Activated CD8-positive, alpha-beta memory T cell treated with anti-CD3 and anti-CD28 coated beads for 24 hours (primary cell): ENCODE measurements around the gene NDRG4.

Experiments
- DNase-seq: peaks from one replicate; pipeline ENCODE4 v3.0.0-alpha.2; 2020

The NDRG4 gene

DNA sequence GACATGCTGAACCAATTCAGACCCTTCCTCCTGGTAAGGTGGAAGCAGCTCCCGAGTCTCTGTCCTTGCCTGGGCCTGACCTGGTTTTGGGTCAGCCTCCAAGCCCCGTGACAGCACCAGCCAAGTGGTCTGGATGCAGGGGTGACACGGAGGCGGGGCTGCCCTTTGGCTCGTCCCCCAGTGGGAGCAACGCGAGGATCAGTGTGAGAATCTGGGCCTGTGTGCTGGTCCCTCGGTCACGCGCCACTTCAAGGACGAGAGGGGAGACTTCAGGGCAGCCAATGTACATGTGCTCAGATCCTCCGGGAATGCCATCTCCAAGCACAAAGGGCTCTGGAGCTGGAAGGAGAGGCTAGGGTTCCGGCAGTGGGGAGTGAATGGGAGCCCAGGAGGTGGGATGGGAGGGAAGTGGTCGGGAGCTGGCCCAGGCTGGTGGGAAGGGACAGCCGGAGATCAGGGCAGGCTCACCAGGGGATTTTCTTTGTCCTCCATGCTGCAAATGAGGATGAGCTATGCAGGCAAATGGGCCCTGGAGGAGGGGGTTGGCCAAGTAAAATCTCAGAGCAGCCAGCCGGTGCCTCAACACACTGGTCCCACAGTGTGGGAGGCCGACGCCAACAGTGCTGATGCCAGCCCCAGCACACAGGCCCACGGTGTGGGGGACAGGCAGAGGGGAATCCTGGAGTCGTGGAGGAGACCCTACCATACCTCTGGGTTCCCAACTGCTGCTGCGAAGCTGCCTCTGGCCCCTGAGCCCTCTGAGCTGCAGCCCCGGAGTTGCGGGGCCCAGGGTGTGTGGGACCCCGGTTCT is 4.2 kb upstream of the NDRG4 start:
- DNase-seq, result no peak

DNA sequence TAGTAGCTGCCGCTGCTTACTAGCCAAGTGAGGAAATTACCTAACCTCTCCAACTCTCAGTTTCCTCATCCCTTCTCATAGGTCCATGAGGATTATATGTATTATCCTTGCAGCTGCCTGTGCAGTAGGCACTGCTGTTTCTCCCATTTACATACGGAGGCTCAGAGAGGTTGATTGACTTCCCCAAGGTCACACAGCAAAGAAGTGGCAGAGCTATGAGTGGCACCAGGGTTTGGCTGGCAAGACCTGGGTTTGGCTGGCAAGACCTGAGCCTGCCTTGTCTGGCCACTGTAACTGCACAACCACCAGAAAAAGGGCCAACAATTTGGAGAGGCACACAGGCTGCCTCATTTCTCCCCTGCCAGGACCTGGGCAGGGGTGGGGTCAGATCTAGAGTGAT is 2.5 kb upstream of the NDRG4 start:
- no peak for DNase-seq

- DNase-seq, result no peak
Observed at GRCh38 chr16:58497935-58498334, 2.0 kb upstream of the NDRG4 start.

DNA sequence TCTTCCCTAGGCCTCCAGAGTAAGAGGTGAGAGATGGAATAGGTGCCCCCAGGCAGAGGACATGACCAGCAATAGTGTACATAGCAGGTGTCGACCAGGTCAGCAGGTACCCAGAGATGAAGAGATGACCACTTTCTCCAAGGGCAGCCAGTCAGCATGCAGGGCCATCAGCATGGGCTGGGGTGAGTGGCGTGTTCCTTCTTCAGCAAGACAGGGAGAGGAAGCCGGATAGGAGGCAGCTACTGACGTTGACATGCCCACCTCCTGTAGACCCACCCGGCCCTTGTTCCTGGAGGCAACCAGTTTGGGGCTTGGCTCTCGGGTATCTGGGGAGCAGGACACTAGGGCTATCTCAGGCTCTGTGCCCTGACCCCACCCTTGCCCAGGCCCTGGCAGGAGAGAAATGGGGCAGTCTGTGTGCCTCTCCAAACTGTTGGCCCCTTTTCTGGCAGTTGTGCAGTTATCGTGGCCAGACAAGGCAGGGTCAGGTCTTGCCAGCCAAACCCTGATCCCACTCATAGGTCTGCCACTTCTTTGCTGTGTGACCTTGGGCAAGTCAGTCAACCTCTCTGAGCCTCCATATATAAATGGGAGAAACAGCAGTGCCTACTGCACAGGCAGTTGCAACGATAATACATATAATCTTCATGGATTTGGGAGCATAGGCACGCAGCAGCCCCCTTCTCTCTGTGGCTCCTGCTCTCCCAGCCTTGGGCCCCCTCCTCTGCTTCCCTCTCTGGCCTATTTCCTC is 1.4 kb upstream of the NDRG4 start:
- no peak for DNase-seq

DNA sequence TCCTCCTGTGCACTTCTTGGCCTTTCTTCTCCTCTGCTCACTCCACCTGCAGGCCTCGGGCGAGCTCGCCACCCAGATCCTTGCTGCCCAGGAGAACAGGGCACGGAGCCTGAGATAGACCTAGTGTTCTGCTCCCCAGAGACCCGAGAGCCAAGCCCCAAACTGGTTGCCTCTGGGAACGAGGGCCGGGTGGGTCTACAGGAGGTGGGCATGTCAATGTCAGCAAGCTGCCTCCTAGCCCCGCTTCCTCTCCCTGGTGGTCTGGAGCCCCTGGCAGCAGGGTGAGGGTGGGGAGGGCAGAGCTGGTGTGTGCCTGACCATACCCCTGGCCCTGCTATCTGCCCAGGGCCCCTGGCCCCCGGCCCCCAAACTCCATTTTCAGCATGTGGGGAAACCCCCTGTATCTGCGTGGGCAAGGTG is 841 bp upstream of the NDRG4 start:
- DNase-seq, result no peak

DNA sequence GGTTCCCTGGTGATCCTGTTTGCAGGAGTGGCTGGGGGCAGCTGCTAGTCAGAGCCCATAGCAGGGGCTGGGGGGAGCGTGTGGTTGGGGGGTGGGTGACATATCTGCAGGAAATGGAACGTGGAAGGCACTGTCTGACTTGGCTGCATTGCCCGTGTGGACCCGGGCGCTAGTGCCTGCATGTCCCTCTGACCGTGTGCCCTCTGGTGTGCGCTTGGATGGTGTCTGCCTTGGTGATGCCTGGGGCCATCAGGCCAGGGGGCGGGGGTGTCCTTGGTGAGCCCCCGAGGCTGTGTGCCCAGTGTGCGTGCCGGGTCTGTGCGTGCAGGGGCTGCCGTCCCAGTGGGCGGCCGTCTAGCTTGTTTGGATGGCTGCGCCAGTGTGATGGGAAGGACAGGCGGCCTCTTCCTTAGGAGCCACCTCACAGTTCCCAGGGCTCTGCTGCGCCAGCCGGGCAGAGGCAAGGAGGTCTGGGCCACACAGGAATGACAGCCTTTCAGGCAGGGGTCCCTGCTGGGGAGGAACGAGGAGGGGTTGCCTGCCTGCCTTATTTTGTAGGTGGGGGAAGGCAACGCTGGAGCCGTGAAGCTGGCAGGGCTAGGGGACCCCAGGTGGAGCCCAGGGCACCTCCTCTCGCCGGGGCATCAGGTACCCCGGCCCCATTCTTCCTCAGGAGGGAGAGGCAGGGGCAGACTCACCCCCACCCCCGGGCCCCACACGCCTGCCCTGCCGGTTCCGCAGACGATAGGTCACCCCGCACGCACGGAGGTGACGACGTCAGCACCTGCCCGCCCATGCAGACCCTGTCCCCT is 693 bp downstream of the NDRG4 start:
- DNase-seq, result no peak

GRCh38 chr16:58501242-58502131 is 1.5 kb downstream of the NDRG4 start:
- DNase-seq, result peak; percentile 74

- DNase-seq, result no peak
Observed at GRCh38 chr16:58502217-58502921, 2.4 kb downstream of the NDRG4 start.

GRCh38 chr16:58503166-58503862 is 3.4 kb downstream of the NDRG4 start:
- DNase-seq, result no peak

DNA sequence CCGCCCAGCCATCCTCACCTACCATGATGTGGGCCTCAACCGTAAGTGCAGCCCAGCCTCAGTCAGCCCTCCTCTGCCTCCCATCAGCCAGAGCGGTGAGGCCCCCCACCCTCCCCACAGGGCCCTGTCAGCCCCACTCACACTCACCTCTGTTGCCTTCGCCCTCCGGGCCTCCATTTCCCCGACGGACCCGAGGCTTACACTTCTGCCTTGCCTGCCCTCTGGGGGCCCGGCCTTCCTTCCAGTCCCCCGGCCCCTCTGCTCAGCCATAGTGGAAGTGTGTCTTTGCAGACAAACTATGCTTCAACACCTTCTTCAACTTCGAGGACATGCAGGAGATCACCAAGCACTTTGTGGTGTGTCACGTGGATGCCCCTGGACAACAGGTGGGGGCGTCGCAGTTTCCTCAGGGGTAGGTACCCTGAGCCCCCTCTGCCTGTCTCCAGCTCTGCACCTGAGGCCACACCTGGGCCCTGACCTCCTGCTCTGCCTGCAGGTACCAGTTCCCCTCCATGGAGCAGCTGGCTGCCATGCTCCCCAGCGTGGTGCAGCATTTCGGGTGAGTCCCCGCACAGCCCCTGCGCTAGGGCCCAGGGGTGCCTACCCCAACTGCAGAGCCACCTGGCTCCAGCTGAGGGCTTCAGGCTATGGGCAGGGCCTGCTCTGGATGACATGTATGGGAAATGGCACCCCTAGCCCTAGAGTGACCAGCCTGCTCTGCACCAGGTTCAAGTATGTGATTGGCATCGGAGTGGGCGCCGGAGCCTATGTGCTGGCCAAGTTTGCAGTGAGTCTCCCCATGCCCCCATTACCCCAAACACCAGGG is 4.1 kb downstream of the NDRG4 start:
- no peak for DNase-seq

GRCh38 chr16:58506241-58507194 is 6.6 kb downstream of the NDRG4 start:
- peak; percentile 52 for DNase-seq

DNA sequence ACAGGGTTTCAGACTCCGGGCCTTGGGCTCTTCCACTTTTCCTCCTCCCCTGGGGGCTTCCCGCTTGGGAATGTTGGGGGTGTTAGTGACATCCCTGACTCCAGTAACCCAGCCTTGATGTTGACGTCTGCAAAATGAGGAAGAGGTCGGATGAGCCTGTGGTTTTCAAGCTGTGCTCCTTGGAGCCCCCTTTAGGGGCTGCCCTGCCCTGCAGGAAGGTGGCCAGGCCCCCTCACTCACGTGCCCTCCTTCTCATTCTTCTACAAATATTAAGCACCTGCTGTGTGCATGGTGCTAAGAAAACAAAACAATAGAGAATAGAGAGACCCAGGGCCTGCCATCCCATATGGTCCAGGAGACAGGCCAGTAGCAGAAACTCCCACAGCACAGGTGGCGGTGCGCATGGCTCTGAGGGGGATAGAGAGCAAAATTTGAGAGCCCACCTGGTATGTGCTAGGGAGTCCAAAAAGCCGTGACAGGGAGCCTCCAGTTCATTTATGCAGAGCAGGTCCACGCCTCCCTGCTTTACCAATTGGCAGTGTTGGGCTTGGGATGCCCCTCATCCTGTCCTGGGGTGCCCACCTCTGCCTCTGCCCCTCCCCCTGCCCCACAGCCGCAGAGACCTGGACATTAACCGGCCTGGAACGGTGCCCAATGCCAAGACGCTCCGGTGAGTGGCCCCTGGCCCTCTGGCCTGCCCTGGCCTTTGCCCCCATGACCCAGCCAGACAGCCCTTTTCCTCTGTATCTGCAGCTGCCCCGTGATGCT is 7.4 kb downstream of the NDRG4 start:
- DNase-seq, result peak; percentile 38

DNA sequence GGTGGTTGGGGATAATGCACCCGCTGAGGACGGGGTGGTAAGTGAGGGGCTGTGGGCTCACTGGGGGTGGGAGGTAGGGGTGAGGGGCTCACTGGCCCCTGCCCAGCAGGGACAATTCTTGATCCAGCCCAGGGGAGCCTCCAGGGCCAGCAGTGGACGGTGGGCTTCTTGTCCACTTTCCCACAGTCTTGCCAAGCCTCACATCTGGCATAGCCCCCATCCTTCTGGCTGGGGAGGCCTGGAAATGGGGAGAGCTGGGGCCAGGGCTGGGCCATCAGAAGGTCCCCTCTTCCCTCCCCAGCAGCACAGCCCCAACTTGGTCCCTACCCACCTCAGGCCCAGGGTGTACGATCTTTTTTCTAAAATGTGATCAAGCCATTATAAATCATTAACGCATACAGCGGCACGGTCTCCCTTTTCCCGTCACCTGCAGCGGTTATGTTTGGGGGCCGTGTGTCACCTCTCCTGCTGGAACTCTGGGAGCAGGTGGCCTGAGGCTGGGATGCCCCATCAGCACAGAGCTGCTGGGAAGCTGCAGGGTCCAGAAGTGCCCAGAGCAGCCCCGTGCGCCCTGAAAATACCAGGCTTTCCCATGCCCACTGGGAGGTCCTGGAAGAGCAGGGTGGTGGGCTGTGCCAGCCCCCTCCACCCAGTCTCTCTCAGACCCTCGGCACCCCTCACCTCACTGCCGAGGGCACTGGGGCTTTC is 8.2 kb downstream of the NDRG4 start:
- peak; percentile 42 for DNase-seq

DNA sequence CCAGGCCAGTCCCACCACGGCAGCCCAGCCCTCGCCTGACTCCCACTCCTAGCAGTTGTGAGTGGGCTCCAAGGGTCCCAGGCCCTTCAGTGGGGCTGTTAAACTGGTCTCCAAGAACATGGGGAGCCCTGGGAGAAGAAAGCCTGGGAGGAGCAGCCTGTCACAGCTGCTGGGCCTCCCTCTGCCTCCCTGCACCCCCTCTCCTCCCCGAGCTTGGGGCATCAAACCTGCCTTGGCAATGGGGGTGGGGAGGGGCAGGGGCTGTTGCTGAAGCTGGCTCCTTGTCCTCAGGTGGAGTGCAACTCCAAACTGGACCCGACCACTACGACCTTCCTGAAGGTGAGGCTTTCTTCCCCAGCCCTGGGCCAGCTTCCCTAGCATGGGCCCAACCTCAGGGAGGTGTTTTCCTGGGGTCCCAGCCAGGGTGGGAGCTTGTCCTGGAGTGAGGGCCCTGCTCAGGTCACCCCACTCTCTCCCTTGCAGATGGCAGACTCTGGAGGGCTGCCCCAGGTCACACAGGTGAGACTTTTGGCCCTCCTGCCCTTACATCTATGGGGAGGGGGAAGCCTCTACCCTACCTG is 8.8 kb downstream of the NDRG4 start:
- DNase-seq, result peak; percentile 45

DNA sequence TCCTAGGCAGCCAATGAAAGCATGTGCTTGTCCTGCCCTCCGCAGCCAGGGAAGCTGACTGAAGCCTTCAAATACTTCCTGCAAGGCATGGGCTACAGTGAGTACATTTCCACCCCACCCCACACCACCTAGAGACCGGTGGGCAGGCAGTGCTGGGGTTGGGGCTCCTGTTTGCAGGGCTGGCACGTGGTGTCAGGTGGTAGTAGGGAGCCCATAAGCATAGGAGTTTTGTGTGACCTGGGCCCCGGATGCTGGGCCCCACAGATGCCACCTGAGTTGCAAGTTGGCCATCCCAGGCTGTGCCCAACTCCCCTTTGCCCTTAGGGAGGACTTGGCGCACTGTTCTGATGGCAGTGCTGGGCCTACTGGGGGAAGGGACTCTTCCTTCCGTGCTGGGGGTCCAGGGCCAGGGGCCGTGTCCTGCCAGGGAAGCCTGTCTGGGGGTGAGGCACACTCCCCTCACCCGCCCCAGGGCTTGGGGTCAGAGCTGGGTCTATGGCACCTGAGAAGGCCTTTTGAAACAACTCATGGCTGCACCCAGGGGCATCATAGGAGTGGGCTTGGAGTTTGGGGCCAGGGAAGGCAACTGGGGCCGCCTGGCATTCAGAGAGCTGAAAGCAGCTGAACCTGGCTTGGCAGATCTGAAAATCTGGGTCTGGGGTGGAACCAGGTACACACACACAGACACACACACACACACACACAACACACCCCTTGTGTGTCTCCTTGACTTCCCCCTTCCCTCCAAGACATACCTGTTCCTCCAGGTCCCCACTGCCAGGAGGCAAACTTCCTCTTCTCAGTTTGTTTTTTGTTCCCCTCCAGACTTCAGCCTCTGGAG is 9.5 kb downstream of the NDRG4 start:
- peak; percentile 52 for DNase-seq
